Mesenteric fat pad (tissue), 1 donor: ENCODE results near the gene NXPE1. TPM values are rescaled to one million over a fixed set of nuclear protein-coding genes. Genes with fewer than 3 reads are reported as not detected.

Source experiments
- DNase-seq: peaks from one replicate; pipeline ENCODE4 v3.0.0-alpha.2; 2020; ENCODE audit warnings: low spot score
- total RNA-seq: library from RNA; stranded (reverse); fragmentation: NEBNext Ultra II Directional; extraction: Animal tissue kit (Norgen Biotek cat#: 25700); gene quantifications from one replicate; pipeline ENCODE4 v1.2.1, GENCODE V29; 2021
- donor health status: DM: yes; HTN: yes; CAD: no.

The NXPE1 gene
- total RNA-seq, 1 donor from 2014 or later: not detected

DNA sequence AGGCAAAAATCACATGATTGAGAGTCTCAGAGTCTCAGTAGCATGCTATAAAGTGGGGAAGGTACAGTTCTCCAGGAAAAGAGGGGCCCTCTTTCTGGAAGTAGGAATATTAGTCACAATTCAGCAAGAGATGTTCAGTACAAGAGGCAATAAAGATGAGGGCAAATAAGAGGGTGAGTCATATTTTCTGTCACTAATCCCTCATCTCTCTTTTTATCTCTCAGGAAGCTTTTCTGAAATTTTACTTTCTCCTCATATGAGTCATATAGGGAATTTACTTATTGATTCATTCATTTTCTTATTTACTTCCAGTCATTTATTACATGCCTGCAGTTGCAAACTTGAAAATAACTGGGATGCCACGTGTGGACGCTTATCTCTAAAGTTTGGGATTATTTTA is 3.4 kb upstream of the NXPE1 start:
- DNase-seq: no peak

DNA sequence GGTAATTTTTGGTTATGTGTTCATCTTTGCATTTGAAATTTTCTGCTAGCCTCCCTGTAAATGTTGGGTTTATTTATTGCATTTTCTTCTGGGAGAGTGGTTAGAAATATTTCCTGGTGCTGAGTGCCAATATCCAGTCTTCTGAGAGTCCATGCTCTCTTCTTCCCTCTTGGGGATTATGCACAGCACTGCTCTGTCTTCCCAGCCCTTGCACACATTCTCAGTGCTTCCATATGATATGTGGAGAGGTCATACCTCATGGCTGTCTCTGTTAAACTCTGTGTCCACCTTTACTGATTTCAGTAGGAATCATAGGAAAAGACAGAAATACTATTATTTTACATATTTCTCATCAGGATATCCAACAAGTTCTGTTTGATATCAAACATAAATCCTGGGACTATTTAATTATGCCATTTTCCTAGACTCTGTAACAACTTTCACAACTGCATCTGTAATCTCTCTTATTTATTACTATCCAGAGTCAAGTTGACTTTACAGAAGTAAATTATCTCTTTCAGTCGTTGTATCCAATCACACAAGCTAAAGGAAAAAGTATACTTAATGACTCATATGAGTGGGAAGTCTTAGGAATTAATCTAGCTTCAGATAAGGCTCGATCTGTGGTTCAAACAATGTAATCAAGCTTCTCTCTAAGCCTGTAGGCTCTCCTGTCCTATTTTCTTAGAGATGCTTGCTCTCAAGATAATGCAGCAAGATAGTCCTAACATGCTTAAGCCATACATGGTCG is 2.7 kb upstream of the NXPE1 start:
- DNase-seq: no peak

DNA sequence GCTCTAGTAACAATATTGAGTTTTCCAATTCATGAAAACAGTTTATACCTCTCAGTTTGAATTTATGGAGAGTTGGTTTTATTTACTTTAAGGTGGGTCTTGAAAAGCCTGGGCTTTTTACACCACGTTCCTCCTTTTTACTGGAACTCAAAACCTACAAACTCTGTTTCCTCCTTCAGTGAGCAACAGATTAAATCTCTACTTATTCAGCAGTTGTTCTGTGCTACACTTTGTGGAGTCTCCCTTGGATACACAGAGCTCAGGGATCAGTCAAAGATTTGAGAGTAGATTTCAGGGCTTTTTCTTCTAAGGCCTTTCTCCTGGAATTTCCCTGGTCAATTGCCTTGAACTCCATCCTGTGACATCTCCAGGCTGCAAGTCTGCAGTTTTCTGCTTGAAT is 3.5 kb downstream of the NXPE1 start:
- no peak for DNase-seq

DNA sequence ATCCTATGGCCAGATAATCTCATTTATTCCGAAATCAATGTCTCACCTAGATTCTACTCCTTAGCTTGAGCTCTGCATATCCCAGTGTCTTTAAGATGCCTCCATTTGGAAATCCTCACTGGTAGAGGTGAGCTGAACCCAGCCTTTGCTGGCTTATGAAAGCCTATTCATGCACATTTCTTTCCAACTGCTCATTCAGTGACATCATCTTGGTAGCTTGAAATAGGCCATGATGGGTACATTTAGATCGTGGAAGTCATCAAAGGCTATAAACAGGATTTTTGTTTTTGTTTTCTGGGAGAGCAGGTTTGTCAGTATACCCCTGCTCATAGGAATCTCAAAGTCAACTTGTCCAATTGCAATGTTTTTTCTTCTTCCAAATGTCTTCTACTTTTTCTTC is 6.0 kb downstream of the NXPE1 start:
- no peak for DNase-seq

DNA sequence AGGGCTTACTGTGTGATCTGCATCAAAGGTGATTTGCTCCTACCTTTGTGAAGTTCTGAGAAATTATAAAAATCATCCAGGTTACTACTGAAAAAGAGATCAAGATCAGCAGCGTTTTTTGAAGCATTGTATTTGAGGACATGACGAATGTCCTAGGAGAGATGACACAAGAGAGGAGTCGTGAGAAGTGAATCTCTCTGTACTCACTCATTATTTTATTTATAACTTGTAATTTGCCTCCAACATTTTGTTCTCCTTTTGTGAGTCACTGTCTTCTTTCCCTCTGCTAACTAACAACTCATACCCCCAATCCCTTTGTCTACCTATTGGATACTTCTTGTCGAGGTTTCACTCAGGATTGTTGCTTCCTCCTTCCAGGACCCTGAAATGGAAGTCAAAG is 8.6 kb downstream of the NXPE1 start:
- no peak for DNase-seq

DNA sequence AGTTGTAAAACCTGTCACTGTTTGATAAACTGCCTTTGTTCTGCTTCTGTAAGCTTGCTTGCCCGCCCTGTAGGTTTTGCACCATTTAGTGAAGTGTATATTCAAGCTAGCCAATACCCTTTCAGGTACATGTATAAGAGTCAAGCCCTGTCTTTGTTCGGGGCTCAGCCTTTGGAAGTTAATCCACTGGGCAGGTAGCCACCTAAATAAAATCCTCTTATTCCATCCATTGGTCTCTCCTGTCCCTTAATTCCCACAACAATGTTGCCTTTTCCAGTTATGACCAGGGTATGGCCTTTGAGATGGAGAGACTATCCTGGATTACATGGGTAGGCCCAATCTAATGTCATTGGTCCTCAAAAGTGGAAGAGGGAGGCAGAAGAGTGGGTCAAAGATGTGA is 34.0 kb downstream of the NXPE1 start:
- no peak for DNase-seq

DNA sequence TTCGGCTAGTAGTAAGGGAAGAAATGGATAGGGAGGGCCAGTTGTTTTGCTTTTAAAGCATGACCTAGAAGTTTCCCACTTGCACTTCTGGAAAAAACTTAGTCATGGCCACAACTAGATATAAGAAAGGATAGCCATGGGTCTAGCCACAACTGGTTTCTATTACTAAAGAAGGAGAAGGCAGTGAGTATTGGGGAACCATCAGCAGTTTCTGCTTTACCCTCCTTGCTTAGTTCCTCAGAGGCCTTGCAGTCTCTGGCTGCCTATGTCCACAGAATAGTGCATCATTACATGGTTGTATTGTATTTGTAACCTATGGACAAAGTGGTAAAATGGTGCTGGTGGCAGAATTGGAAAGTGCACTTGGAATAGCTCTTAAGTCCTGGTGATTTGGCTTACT is 35.6 kb downstream of the NXPE1 start:
- DNase-seq: no peak

DNA sequence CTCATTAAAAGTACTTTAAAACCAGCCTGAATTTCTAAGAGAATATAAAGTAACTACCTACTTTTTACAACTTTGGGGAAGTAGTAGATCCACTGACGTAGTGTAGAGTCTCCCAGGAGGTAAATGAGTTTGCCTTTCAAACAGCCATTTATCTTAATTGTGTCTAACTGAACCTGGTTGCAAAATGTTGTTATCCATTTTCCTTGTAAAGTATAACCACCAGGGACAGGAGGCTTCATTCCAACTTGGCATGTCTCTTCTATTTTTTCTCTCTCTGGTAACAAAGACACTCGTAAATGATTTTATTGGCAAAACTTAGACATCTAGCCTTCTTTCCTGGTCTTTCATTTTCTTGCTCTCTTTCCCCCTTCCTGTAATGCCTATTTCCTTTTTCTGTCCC is 36.9 kb downstream of the NXPE1 start:
- no peak for DNase-seq

DNA sequence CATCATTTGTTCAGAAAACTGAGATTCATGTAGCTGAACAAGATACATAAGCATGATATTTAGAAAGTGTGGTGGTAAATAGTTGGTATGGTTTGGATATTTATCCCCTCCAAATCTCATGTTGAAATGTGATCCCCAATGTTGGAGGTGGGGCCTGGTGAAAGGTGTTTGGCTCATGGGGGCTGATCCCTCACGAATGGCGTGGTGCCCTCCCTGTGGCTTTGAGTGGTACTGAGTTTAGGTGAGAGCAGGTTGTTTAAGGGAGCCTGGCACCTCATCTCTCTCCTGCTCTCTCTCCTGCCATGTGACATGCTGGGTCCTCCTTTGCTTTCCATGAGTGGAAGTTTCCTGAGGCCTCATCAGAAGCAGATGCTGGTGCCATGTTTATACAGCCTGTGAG is 48.1 kb downstream of the NXPE1 start:
- DNase-seq: no peak

DNA sequence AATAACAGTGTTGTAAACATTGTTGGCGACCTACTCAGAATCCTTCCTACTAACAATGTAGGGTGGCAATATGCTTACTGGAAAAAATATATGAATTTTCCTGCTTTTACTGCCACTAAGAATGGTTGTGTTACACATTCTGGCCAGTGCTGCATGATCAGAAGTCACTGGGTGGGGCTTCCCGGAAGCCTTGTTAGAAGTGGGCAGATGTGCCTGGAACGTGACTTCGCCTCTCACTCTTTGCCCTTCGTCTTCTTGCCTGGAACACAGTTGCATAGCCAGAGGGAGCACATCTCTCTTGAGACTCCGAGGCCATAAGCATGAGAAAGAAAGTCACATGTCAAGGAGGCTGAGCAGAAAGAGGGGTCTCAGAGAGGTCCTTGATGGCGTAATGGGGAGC is 48.6 kb downstream of the NXPE1 start:
- no peak for DNase-seq

DNA sequence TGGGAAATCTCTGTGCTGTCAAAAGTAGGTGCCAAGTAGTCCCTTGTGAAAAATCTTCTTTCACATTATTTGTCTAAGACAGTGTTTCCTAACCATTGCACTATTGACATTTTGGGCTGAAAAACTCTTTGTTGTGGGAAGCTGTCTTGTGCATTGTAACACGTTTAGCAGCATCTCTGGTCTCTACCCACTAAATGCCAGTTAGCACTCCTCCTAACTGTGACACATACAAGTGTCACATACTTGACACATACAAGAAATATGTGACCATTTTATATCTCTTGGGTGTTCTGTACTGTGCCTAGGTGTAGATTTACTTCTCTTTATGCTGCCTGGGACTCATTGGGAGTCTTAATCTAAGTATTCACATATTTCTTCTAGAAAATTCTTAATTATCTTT is 57.8 kb downstream of the NXPE1 start:
- no peak for DNase-seq

DNA sequence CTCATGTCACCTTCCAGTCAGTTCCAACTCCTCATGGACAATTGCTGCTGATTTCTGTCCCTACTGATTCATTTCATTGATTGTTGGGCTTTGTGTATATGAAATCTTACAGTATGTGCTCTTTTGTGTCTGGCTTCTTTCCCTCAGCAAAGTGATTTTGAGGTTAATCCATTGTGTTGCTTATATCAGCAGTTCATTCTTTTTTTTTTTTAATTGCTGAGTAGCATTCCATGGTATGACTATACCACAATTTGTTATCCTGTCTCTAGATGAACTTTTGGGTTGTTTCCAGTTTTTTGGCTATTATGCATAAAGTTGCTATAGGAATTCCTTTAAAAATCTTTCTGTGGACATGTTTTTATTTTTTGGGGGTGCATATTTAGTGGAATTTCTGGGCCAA is 59.9 kb downstream of the NXPE1 start:
- no peak for DNase-seq

DNA sequence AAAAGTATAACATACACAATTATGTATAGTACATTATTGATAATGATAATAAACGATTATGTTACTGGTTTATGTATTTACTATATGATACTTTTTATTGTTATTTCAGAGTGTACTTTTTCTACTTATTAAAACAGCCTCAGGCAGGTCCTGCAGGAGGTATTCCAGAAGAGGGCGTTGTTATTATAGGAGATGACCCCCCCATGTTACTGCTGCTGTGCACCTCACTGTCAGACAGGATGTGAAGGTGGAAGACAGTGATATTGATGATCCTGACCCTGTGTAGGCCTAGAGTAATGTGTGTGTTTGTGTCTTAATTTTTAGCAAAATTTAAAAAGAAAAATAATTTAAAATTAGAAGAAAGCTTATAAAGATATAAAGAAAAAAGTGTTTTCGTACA is 62.8 kb downstream of the NXPE1 start:
- DNase-seq: no peak

DNA sequence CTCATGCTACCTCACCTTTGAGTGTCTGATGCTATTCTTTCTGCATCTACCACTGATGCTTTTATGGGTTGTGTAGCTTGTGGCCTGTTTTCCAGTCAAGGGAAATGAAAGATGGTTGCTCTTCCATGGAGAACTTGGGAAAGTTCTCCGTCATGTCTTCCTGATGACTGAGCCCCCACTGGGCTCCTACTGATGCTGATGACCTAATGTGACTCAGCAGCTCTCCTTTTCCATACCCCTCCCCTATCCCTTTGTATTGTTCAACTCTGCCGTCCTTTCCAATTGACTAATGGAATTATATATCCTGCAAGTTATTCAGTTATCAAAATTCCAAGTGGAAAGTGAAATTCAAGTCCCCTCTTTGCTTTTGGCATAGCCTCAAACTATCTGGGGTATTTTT is 75.8 kb downstream of the NXPE1 start:
- no peak for DNase-seq

DNA sequence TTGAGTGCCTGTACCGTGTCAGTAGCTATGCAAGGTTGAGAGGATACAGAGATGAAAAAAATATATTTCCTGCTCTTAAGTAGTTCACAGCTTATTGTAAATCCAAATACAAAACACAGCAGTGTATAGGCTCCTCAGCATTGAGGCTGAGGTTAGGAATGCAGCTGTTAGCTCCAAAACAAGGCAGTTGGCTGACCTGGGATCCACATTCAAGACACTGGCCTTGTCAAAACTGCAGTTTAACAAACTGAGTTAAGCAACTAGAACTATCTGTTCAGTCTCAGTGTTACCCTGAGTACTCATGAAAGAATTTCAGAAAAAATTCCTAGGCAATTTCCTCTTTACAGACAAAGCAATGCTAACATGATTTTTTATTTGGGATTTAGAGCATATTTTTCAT is 77.6 kb downstream of the NXPE1 start:
- no peak for DNase-seq

DNA sequence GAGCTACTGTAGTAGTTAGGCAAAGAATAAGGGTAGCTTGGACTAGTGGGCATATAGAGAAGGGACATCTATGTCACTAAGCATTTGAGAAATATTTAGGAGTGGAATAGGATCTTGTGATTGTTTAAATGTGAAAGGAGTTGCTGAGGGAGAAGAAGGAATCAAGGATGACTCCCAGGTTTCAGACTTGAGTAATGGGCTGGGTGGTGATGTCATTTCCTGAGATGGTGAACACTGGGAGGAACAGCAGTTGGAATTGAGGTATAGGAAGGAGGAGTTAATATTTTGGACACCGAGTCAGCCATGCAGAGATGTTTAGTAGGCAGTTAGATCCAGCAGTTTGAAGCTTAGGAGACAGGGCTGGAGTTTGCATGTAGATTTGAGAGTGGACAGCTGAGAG is 80.3 kb downstream of the NXPE1 start:
- DNase-seq: no peak

DNA sequence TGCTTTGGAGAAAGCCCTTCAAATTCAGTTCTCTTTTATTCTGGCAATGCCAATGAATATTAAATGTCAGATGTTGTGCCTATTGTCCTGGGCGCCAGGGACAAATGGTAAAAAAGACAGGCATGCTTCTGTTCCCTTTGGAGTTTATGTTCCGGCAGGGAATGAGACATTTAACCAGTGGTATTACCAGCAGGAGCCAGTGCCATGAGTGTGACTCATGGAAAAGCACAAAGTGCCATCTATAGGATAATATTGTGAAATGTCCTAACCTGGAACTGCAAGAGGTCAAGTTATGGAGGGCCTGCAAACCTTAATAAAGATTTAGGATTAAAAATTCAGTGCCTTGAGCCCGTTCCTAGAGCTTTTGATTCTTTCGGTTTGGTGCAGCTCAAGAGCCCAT is 80.9 kb downstream of the NXPE1 start:
- no peak for DNase-seq

DNA sequence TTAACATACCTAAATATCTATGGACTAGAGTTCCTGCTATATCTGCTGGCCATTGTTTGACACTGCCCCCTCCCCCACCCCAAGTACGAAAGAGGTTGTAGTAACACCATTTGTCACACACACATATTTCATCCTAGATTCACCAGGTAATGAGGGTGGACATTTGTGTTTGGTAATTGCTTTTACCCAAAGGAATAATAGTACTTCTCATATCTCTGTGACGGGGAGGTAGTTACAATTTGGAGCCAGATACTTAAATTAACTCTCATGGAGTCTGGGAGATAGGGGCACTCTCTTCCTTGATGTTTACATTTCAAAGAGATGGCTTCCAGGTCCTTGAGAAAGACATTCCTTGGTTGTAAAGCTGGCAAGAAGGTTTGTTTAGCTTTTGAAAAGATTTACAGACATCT is 81.7 kb downstream of the NXPE1 start:
- DNase-seq: no peak

DNA sequence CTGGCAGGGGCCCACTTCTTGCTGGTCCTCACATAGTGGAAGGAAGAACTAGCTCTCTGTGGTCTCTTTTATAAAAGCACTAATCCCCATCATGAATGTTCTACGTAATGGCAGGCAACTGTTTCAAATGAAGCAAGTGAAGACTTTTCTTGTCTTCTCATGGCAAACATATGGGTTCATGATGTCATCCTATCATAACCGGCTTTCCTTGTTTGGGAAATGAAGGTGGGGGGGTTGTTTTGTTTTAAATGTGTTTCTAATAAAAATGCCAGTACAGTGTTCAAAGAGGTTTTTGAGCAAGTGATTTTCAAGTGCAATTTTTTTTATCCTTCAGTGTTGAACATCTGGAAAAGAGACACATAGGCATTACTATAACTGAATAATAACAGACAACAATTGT is 87.0 kb downstream of the NXPE1 start:
- DNase-seq: no peak

Other genes with a start within 250 kb of the NXPE1 start
- gene C11orf71, start 159.4 kb downstream of the NXPE1 start, total RNA-seq: 6.6 TPM
- gene RBM7, start 159.2 kb downstream of the NXPE1 start, total RNA-seq: 29.5 TPM
- gene REXO2, start 120.4 kb downstream of the NXPE1 start, total RNA-seq: 85.9 TPM
- gene NXPE4, start 35.9 kb upstream of the NXPE1 start, total RNA-seq: not detected
- gene NXPE2, start 118.6 kb upstream of the NXPE1 start, total RNA-seq: not detected